GM12874 (cell line): ENCODE measurements around the gene OR6J1.

ENCODE experiments used
- CTCF ChIP-seq: IDR thresholded peaks from 2 replicates; pipeline ENCODE4 v1.5.1; 2011; ENCODE audit warnings: low read depth, mild to moderate bottlenecking, control low read depth, low read length, moderate library complexity; ENCODE audit not compliant: insufficient read depth

OR6J1 gene

GRCh38 chr14:22593189-22593588, 51.0 kb downstream of the OR6J1 start:
- no peak for TF ChIP-seq CTCF

GRCh38 chr14:22589096-22589839, 54.9 kb downstream of the OR6J1 start, which contains the start of gene DAD1:
TSS of gene DAD1 (minus strand) at chr14:22589224. CDS start at chr14:22589157, 67 bp downstream.
- no peak for TF ChIP-seq CTCF

- TF ChIP-seq CTCF: no peak
These were observed 55.5 kb downstream of the OR6J1 start for GRCh38 chr14:22588526-22589095.

GRCh38 chr14:22587247-22587646, 56.9 kb downstream of the OR6J1 start:
- TF ChIP-seq CTCF: no peak

- no peak for TF ChIP-seq CTCF
These were observed 60.2 kb downstream of the OR6J1 start for GRCh38 chr14:22583994-22584393.
